HepG2 (cell line): ENCODE results near the gene ABCC1. TPM values are rescaled to one million over a fixed set of nuclear protein-coding genes. Genes with fewer than 3 reads are reported as not detected.

ENCODE experiments used
- AFF4 ChIP-seq: sonication (generic); formaldehyde crosslinking; IDR thresholded peaks from 2 replicates; pipeline ENCODE4 v1.4.0; 2020; ENCODE audit warnings: missing genetic modification reagents
- ATF5 ChIP-seq: sonication (generic); formaldehyde crosslinking; IDR thresholded peaks from 2 replicates; pipeline ENCODE4 v1.4.0; 2020; ENCODE audit warnings: mild to moderate bottlenecking, low read depth, missing genetic modification reagents
- BCLAF1 ChIP-seq: fragments of 450-650 bp; IDR thresholded peaks from 2 replicates; pipeline ENCODE4 v1.6.1; 2017; ENCODE audit warnings: mild to moderate bottlenecking
- FOXP1 ChIP-seq, 2 experiments: fragments of 450-650 bp in 1 of 2; IDR thresholded peaks; 2 replicates each; pipeline ENCODE4 v1.6.1; 2017 to 2018; ENCODE audit warnings: antibody characterized with exemption in 1 of 2
- HMG20B ChIP-seq: conservative IDR thresholded peaks from 2 replicates; pipeline ENCODE4 v1.6.1; 2016; ENCODE audit warnings: missing genetic modification reagents, missing compliant biosample characterization
- IKZF4 ChIP-seq: sonication (generic); formaldehyde crosslinking; IDR thresholded peaks from 2 replicates; pipeline ENCODE4 v1.5.1; 2020; ENCODE audit warnings: borderline replicate concordance, mild to moderate bottlenecking, low read depth, missing genetic modification reagents; ENCODE audit errors: not compliant biosample characterization
- JUNB ChIP-seq: sonication (generic); formaldehyde crosslinking; IDR thresholded peaks from 2 replicates; pipeline ENCODE4 v1.8.0; 2022; ENCODE audit warnings: missing genetic modification reagents, mild to moderate bottlenecking, borderline replicate concordance
- KDM2A ChIP-seq: sonication (generic); formaldehyde crosslinking; IDR thresholded peaks from 2 replicates; pipeline ENCODE4 v1.4.0; 2020; ENCODE audit warnings: low read depth, missing genetic modification reagents, borderline replicate concordance
- MAFF ChIP-seq: IDR thresholded peaks from 2 replicates; pipeline ENCODE4 v1.6.1; 2011; ENCODE audit warnings: low read depth, low read length, improper control_type of control experiment
- NONO ChIP-seq, 2 experiments: fragments of 450-650 bp in 1 of 2; sonication (generic) in 1 of 2; formaldehyde crosslinking in 1 of 2; IDR thresholded peaks in 1 of 2; conservative IDR thresholded peaks in 1 of 2; 2 replicates each; pipeline versions ENCODE4 v1.6.1 to v1.8.0; 2017 to 2022; ENCODE audit warnings: mild to moderate bottlenecking in 1 of 2, missing genetic modification reagents in 1 of 2, moderate library complexity in 1 of 2
- NRL ChIP-seq: sonication (generic); formaldehyde crosslinking; IDR thresholded peaks from 2 replicates; pipeline ENCODE4 v1.5.0; 2020; ENCODE audit warnings: missing genetic modification reagents, mild to moderate bottlenecking, moderate library complexity, borderline replicate concordance
- PHB2 ChIP-seq: fragments of 450-650 bp; IDR thresholded peaks from 2 replicates; pipeline ENCODE4 v1.6.1; 2018; ENCODE audit not compliant: partially characterized antibody
- POLR2G ChIP-seq: fragments of 200-400 bp; formaldehyde crosslinking; IDR thresholded peaks from 2 replicates; pipeline ENCODE4 v1.6.1; 2018; ENCODE audit warnings: mild to moderate bottlenecking, low read depth, low read length, moderate library complexity
- ZBTB1 ChIP-seq: sonication (generic); formaldehyde crosslinking; IDR thresholded peaks from 2 replicates; pipeline ENCODE4 v1.4.0; 2020; ENCODE audit warnings: missing genetic modification reagents, borderline replicate concordance
- ZNF225 ChIP-seq: sonication (generic); formaldehyde crosslinking; IDR thresholded peaks from 2 replicates; pipeline ENCODE4 v1.4.0; 2020; ENCODE audit warnings: mild to moderate bottlenecking, missing genetic modification reagents
- ZNF329 ChIP-seq: sonication (generic); formaldehyde crosslinking; IDR thresholded peaks from 2 replicates; pipeline ENCODE4 v1.9.0; 2021; ENCODE audit warnings: low read depth, mild to moderate bottlenecking, missing genetic modification reagents
- ZNF441 ChIP-seq: sonication (generic); formaldehyde crosslinking; IDR thresholded peaks from 2 replicates; pipeline ENCODE4 v1.7.0; 2021; ENCODE audit warnings: missing genetic modification reagents, borderline replicate concordance
- ZNF557 ChIP-seq: sonication (generic); formaldehyde crosslinking; IDR thresholded peaks from 2 replicates; pipeline ENCODE4 v1.4.0; 2020; ENCODE audit warnings: missing genetic modification reagents
- ZNF614 ChIP-seq: IDR thresholded peaks from 2 replicates; pipeline ENCODE4 v1.6.1; 2018; ENCODE audit warnings: missing biosample characterization, missing genetic modification reagents, inconsistent platforms, borderline replicate concordance
- ZNF749 ChIP-seq: sonication (generic); formaldehyde crosslinking; IDR thresholded peaks from 2 replicates; pipeline ENCODE4 v1.8.0; 2022; ENCODE audit warnings: mild to moderate bottlenecking, missing genetic modification reagents, moderate library complexity, borderline replicate concordance
- polyA plus RNA-seq, 8 experiments: library from polyadenylated mRNA; depleted of rRNA in 3 of 8; stranded (reverse) in 7 of 8; unstranded in 1 of 8; fragments of >200 nt; fragmentation: Illumina TruSeq in 4 of 8; extraction: Trizol in 4 of 8; gene quantifications; 2 replicates each; pipeline versions ENCODE4 v1.2.1 to v1.2.3, GENCODE V29; 2011 to 2016; ENCODE audit warnings: low read depth in 4 of 8, missing spikeins in 1 of 8, mixed read lengths in 1 of 8; ENCODE audit not compliant: insufficient read depth in 1 of 8
- total RNA-seq, 5 experiments: library from RNA; depleted of rRNA; stranded (reverse); fragments of >200 nt; fragmentation: Illumina TruSeq; extraction: Trizol; gene quantifications; 2 replicates each; pipeline ENCODE4 v1.2.3, GENCODE V29; 2016; ENCODE audit warnings: low read depth in 1 of 5

Gene ABCC1
- total and polyA plus RNA-seq, 2 of the 13 experiments (the other 11 are each of a cell fraction or from before 2014, with no cell fraction given): 13.0 to 30.6 TPM

GRCh38 chr16:16158082-16158658, 208.8 kb downstream of the ABCC1 start (continued):
- TF ChIP-seq AFF4 (CRISPR knock-in tag) (no peak), BCLAF1 (no peak), ZNF441 (CRISPR knock-in tag) (no peak), POLR2G (no peak), ZNF557 (CRISPR knock-in tag) (no peak), FOXP1 (IDR thresholded peaks at IDR 0.05) (peak; percentile 54; the same call in 1 of the 2 replicates), FOXP1 (CRISPR knock-in tag; IDR thresholded peaks at IDR 0.05) (no peak), MAFF (no peak), ZNF329 (CRISPR knock-in tag) (no peak), ZNF225 (CRISPR knock-in tag) (no peak), ZNF749 (CRISPR knock-in tag) (no peak), JUNB (peak; percentile 59; the same call in 1 of the 2 replicates), ATF5 (CRISPR knock-in tag) (no peak), IKZF4 (no peak), NONO (IDR thresholded peaks at IDR 0.05) (0 out of 2 replicates have a peak, but pooled peaks have one; percentile 42), NONO (CRISPR knock-in tag; conservative IDR thresholded peaks at IDR 0.05) (no peak), HMG20B (no peak), ZNF614 (CRISPR knock-in tag) (no peak), PHB2 (no peak), NRL (CRISPR knock-in tag) (no peak), KDM2A (CRISPR knock-in tag) (no peak), ZBTB1 (CRISPR knock-in tag) (no peak)
